ENCODE data around the gene TCERG1. TPM values are rescaled to one million over a fixed set of nuclear protein-coding genes. Genes with fewer than 3 reads are reported as not detected.

TCERG1 gene
- total RNA-seq, 1 experiment from 2014 or later, result 112 TPM

DNA sequence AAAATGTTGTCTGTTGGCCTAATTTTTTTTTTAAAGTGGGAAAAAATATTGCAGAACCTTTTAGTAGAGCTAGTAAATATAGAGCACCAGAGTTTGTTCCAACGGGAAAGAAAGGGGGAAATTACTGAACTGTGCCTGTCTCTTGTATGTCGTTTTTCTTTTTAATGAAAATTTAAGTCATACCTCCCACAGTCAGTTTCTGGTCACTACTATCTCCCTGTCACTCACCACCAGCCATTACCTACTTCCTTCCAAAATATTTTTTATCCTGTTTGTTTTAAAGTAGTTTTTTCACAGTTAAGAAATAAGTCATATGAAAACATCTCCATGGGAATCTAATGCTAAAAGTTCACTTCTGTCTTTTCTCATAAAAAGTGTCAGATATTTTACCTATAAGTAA is 47.5 kb downstream of the TCERG1 start:
- H2BK5ac ChIP-seq (ENCODE audit: insufficient read length, low read length), result no peak overlapping the region
- no peaks in the 10 kb centered on the region for H3K27me3 Mint-ChIP-seq (ENCODE audit: low read depth)
- H3K56ac ChIP-seq (ENCODE audit: insufficient read length, low read depth, low read length), result no peak overlapping the region

More for the DNA sequence above, 47.5 kb downstream of the TCERG1 start:
- no peaks in the 10 kb centered on the region for H4K20me1 ChIP-seq (ENCODE audit: control insufficient read depth, insufficient read depth, insufficient read length)
- H4K8ac ChIP-seq (replicated peaks; ENCODE audit: insufficient read length, low read depth, low read length), result no peak overlapping the region
- H3K9me3 ChIP-seq (ENCODE audit: control insufficient read depth, low read depth, low read length), result no peaks in the 10 kb centered on the region
- H2AFZ ChIP-seq (ENCODE audit: low read length), result no peak overlapping the region
- no peaks in the 10 kb centered on the region for H3K27me3 ChIP-seq (ENCODE audit: insufficient read depth, low read length)
- H3K79me1 ChIP-seq (ENCODE audit: insufficient read depth, low read depth, low read length, poor library complexity, severe bottlenecking), result no peaks in the 10 kb centered on the region
- DNase-seq, result no peak
- H3K4me1 ChIP-seq (ENCODE audit: insufficient read depth, low read length), result no peaks in the 10 kb centered on the region
- H4K91ac ChIP-seq (ENCODE audit: insufficient read length, low read depth, low read length), result no peak overlapping the region
- no peak overlapping the region for H3K4me2 ChIP-seq (ENCODE audit: insufficient read depth, insufficient read length, low read length)
- H3K79me2 ChIP-seq (ENCODE audit: insufficient read depth, low read length), result no peaks in the 10 kb centered on the region
- no peak overlapping the region for H3K23ac ChIP-seq (ENCODE audit: insufficient read length, low read depth, low read length)
- H3K27ac ChIP-seq (ENCODE audit: insufficient read length, low read depth, low read length), result no peak overlapping the region
- WGBS (ENCODE audit: extremely low coverage, insufficient read length, low lambda C conversion rate), result no CpG with 5 or more reads among the region's 2 CpGs
- H3K18ac ChIP-seq (ENCODE audit: insufficient read length, low read depth, low read length), result no peak overlapping the region
- no peak overlapping the region for H2BK12ac ChIP-seq (ENCODE audit: insufficient read length, low read depth, low read length)
- no peaks in the 10 kb centered on the region for H3K4me1 Mint-ChIP-seq
- H3K23me2 ChIP-seq (ENCODE audit: insufficient read length, low read depth, low read length, poor library complexity, severe bottlenecking), result no peaks in the 10 kb centered on the region
- no peak overlapping the region for H3K14ac ChIP-seq (ENCODE audit: insufficient read depth, low read length)
- TF ChIP-seq, protein P1, sequence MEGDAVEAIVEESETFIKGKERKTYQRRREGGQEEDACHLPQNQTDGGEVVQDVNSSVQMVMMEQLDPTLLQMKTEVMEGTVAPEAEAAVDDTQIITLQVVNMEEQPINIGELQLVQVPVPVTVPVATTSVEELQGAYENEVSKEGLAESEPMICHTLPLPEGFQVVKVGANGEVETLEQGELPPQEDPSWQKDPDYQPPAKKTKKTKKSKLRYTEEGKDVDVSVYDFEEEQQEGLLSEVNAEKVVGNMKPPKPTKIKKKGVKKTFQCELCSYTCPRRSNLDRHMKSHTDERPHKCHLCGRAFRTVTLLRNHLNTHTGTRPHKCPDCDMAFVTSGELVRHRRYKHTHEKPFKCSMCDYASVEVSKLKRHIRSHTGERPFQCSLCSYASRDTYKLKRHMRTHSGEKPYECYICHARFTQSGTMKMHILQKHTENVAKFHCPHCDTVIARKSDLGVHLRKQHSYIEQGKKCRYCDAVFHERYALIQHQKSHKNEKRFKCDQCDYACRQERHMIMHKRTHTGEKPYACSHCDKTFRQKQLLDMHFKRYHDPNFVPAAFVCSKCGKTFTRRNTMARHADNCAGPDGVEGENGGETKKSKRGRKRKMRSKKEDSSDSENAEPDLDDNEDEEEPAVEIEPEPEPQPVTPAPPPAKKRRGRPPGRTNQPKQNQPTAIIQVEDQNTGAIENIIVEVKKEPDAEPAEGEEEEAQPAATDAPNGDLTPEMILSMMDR (conservative IDR thresholded peaks at IDR 0.05), result no peak
- no peak overlapping the region for H3K4me3 Mint-ChIP-seq
- no peak overlapping the region for H3K4ac ChIP-seq (ENCODE audit: low read depth, low read length)
- H2BK20ac ChIP-seq (ENCODE audit: low read depth, low read length, poor library complexity, severe bottlenecking), result no peak overlapping the region
- no peak overlapping the region for H4K5ac ChIP-seq (ENCODE audit: insufficient read length, low read depth, low read length)
- no peak overlapping the region for H3K9ac ChIP-seq (ENCODE audit: extremely low read depth, insufficient read length, low read length)
- H3K36me3 Mint-ChIP-seq (ENCODE audit: insufficient read depth in 1 of 3, low read depth in 3 of 3), result peaks cover 11 to 45% (median 36%) of the 10 kb centered on the region in 3 experiments; a peak in 6 of 7 replicates
- H3T11ph ChIP-seq (ENCODE audit: low read length), result no peak overlapping the region
- H2AK5ac ChIP-seq (ENCODE audit: insufficient read length, low read length), result no peak overlapping the region
- no peak overlapping the region for H2BK15ac ChIP-seq (ENCODE audit: low read depth, low read length)
- no peaks in the 10 kb centered on the region for H3K9me3 Mint-ChIP-seq
- H2BK120ac ChIP-seq (ENCODE audit: low read depth, low read length, poor library complexity, severe bottlenecking), result no peak overlapping the region
- no peak overlapping the region for H3K27ac Mint-ChIP-seq
